Fibroblast of lung (primary cell): Measurements from ENCODE around the gene SUCO.

Experiments used
- EZH2 ChIP-seq: IDR thresholded peaks from 2 replicates; pipeline ENCODE4 v1.5.1; 2012; ENCODE audit warnings: low read length, control low read depth, mild to moderate bottlenecking; ENCODE audit errors: missing control alignments
- TF ChIP-seq, protein P1 (sequence below), 2 donors: IDR thresholded peaks in 1 of 2; conservative IDR thresholded peaks in 1 of 2; 1 replicate in 1 of 2; 2 replicates in 1 of 2; pipeline ENCODE4 v1.5.1; 2011 to 2012; ENCODE audit warnings: low read length in 2 of 2, control low read depth in 1 of 2, inconsistent platforms in 1 of 2, low read depth in 1 of 2, mild to moderate bottlenecking in 1 of 2

DNA sequence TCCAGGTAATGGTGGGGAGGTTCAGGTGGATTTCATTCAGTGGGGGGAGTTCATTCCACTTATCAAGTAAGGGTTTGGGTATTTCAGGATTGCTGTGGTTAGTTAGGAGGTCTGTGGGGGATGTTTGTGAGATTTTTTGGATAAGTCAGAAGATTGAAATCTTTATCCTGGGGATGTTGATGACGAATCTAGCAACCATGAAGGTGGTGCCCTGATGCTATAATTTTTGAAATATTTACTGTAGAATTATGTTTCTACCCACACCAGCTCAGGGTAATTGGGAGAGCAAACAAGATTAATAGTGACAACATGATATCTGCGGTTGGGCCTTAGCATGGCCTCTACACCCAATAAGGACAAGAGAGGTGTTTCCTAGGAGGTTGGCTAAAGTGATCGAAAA is 28.3 kb downstream of the SUCO start:
- TF ChIP-seq, protein P1, sequence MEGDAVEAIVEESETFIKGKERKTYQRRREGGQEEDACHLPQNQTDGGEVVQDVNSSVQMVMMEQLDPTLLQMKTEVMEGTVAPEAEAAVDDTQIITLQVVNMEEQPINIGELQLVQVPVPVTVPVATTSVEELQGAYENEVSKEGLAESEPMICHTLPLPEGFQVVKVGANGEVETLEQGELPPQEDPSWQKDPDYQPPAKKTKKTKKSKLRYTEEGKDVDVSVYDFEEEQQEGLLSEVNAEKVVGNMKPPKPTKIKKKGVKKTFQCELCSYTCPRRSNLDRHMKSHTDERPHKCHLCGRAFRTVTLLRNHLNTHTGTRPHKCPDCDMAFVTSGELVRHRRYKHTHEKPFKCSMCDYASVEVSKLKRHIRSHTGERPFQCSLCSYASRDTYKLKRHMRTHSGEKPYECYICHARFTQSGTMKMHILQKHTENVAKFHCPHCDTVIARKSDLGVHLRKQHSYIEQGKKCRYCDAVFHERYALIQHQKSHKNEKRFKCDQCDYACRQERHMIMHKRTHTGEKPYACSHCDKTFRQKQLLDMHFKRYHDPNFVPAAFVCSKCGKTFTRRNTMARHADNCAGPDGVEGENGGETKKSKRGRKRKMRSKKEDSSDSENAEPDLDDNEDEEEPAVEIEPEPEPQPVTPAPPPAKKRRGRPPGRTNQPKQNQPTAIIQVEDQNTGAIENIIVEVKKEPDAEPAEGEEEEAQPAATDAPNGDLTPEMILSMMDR (conservative IDR thresholded peaks at IDR 0.05 in 1 of 2, IDR thresholded peaks at IDR 0.05 in 1 of 2; ENCODE audit: low read depth in 1 of 2, low read length in 2 of 2) = no peak
- no peak for TF ChIP-seq EZH2
